Activated CD4-positive, alpha-beta T cell treated with anti-CD3 and anti-CD28 coated beads, Interleukin-2, amount 50 U/mL, for 16 hours (primary cell): ENCODE results near the gene PAQR8.
"Not testable (repeated sequence)": the region's sequence is repeated elsewhere in the genome, so short reads cannot be mapped to it uniquely, and the experiment has no call there.

ENCODE experiments used
- DNase-seq: peaks from one replicate; pipeline ENCODE4 v3.0.0-alpha.2; 2020

The PAQR8 gene

DNA sequence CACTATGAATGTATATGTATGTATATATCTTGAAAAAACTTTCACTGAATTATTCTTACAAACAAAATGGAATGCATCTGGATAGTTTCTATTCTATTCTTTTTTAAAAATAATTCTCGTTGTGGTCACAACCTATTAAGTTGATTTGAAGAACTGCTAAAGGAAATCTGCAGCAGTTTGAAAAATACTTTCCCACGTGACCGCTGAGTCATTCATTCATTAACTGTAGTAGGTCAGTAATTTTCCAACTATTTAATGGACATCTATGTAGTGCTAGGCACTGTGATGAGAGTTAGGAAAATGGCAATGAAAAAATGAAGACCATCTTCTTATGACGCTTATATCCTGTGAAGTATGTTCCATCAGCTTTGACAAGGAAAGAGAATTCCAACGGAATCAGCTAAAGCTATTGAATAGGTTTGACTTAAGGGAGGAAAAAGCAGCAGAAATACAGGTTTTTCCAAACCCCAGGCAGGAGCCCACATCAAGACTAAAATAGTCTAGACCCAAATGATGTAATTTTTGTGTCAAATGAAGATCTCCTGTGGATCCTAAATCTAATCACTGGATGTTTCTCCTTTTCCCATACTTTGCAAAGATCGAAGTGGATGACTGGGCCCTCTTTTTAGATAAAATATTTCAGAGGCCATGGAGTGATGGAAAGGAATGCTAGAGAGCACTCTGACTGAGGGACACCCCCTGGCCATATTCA lies 54.1 kb downstream of the PAQR8 start:
- DNase-seq, result no peak

GRCh38 chr6:52416629-52417151 lies 54.7 kb downstream of the PAQR8 start:
- DNase-seq, result peak; percentile 79

DNA sequence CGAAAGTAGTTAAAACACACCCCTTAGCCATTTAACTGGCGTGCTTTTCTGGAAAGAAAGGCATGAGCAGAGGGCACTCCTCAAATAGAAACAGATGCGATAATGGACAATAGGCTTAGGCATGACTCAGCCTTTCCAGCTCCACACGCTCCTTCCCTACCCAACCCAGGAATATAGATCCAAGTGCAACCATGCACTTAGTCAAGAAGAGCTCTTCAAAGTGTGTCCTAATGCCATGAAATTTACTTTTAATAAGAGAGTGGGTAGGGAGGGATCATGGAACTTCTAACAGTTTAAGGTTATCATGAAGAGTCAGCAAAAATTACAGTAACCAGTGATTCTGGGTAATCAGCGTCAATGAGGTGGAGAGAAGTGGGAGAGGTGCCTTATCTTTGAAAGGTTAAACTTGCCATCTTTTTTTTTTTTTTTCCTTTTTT lies 55.7 kb downstream of the PAQR8 start:
- no peak for DNase-seq

- DNase-seq, result no peak
Measured at GRCh38 chr6:52418606-52419005, 56.7 kb downstream of the PAQR8 start.

- peak; percentile 98 for DNase-seq
Measured at GRCh38 chr6:52419809-52420667, 58.1 kb downstream of the PAQR8 start, which contains the start of gene EFHC1. TSS of gene EFHC1 (plus strand) at chr6:52420342. CDS start at chr6:52420411, 69 bp downstream.

DNA sequence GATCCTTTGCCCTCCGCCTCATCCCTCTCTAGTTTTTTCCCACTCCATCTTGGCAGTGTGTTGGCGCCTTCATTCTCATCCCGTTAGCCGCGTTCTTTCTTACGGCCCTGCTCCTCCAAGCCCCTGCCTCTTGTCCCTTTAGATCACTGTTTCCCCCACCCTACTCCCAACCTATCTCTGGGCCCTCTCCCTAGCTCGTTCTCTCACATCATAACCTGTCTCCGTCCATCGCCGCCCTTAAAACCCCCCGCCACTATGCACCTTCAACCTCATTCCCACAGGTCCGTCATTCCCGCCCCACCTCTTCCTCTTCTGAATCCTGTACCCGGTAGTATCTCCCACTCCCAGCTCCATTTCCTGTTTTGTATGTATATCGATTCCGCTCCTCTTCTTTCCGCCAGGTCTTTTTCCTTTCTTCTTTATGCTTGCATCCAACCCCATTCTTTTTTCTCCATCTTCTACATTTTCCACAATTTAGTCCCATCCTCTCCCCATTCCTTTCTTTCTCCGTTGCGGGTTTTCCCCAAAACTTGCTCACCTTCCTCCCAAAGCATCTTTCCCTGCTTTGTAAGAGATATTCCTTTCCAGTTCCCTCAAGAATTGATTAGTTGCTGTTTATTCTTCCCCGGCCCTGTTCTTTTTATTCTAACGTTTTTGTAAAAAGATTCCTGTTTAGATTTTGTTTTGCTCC lies 58.9 kb downstream of the PAQR8 start:
- no peak for DNase-seq

- no peak for DNase-seq
Measured at GRCh38 chr6:52422156-52422555, 60.2 kb downstream of the PAQR8 start.

DNA sequence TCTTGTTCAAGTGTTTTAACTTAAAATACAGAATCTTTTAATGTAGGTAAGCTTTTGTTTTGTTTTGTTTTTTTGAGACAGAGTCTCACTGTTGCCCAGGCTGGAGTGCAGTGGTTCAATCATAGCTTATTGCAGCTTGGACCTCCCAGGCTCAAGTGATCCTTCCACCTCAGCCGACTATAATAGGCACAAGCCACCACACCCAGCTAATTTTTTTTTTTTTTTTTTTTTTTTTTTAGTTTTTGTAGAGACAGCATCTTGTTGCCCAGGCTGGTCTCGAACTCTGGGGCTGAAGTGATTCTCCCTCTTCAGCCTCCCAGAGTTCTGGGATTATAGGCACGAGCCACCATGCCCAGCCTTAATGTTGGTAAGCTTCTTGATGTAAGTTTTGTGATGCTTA lies 61.5 kb downstream of the PAQR8 start:
- DNase-seq, result no peak

DNA sequence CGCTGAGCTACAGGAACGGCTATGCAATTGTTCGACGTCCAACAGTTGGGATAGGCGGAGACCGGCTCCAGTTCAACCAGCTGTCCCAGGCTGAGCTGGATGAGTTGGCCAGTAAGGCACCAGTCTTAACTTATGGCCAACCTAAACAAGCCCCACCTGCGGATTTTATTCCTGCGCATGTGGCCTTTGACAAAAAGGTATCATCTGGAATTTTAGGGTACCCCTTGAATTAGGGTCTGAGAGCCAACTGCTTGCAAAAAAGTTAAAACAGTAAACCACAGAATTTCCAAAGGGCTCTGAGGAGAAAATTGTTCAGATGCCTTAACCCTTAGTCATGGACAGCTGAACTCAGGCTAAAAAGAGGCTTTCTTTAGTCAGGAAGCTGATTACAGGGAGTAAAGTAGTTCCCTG lies 62.0 kb downstream of the PAQR8 start:
- no peak for DNase-seq

GRCh38 chr6:52424513-52424912 lies 62.6 kb downstream of the PAQR8 start:
- DNase-seq, result no peak

GRCh38 chr6:52426667-52427066 lies 64.7 kb downstream of the PAQR8 start:
- DNase-seq, result no peak

GRCh38 chr6:52433294-52433693 lies 71.3 kb downstream of the PAQR8 start:
- not testable (repeated sequence) for DNase-seq

- no peak for DNase-seq
Measured at GRCh38 chr6:52435345-52435744, 73.4 kb downstream of the PAQR8 start.

GRCh38 chr6:52438926-52439325 lies 77.0 kb downstream of the PAQR8 start:
- DNase-seq, result no peak

DNA sequence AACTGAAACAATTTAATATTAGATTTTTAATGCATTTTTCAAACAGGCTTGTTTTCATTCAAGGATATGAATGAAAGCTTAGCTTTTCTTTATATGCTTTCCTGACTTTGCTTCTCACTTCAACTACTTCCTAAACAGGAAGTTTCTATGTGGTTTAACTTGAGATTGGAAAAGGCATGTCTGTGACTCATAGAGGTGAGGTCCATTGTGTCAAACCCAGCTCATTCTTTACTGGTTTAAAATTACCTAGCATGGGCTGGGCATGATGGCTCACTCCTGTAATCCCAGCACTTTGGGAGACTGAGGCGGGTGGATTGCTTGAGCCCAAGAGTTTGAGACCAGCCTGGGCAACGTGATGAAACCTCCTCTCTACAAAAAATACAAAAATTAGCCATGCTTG lies 92.6 kb downstream of the PAQR8 start:
- DNase-seq, result no peak

DNA sequence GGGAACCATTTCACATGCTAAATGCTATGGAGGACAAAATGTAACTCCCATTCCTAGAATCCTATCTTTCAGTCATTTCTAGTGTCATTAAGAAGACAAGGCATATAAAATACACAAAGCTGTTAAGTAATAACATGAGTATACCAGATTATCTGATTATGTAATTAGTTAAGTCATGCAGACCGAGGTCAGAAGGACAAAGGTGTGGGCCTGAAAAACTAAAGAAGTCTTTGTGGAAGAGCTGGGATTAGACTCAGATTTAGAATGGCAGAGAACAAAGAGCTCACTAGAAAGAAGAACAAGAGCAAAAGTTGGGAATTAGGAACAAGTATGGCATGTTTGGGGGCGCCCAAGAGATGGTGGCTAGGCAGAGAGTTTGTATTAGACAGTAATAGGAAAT lies 95.1 kb downstream of the PAQR8 start:
- DNase-seq, result no peak
